A549 treated with DMSO at 1 μM for 4 hours (cell line): Measurements from ENCODE around the gene RNASEH1. TPM values are rescaled to one million over a fixed set of nuclear protein-coding genes. Genes with fewer than 3 reads are reported as not detected.

Experiments used
- total RNA-seq: library from RNA; stranded (reverse); fragments of 200-300 nt; extraction: Qiagen RNA extraction; gene quantifications from 5 replicates; pipeline ENCODE4 v1.2.3, GENCODE V29; 2022; ENCODE audit warnings: low read depth

Gene RNASEH1
- 51.5 to 60.9 TPM (median 53.9 TPM) in 5 replicates for total RNA-seq

GRCh38 chr2:3558205-3559014 is at the start of gene RNASEH1:
TSS of gene RNASEH1 (minus strand) at chr2:3558333. CDS start at chr2:3558260, 73 bp downstream.

GRCh38 chr2:3594493-3595281 is 36.6 kb upstream of the RNASEH1 start, which contains the start of gene COLEC11:
TSS of gene COLEC11 (plus strand) at chr2:3595112. CDS start at chr2:3604341, 9,229 bp downstream.

GRCh38 chr2:3519255-3520205 is 38.6 kb downstream of the RNASEH1 start, which contains the start of gene ADI1:
TSS of gene ADI1 (minus strand) at chr2:3519531. CDS start at chr2:3519487, 44 bp downstream.

Other genes starting within 250 kb of the RNASEH1 start
- gene EIPR1, start 180.5 kb downstream of the RNASEH1 start, total RNA-seq: 39.5 to 42.7 TPM (median 40.3 TPM) in 5 replicates
- gene TRAPPC12, start 178.6 kb downstream of the RNASEH1 start, total RNA-seq: 55.1 to 72.8 TPM (median 68.4 TPM) in 5 replicates
- gene ADI1, start 38.8 kb downstream of the RNASEH1 start, total RNA-seq: 53.0 to 63.8 TPM (median 55.6 TPM) in 5 replicates
- 2,840 to 4,426 TPM (median 3,146 TPM) in 5 replicates for gene RPS7, start 16.9 kb upstream of the RNASEH1 start, total RNA-seq
- 0.38 to 0.70 TPM (median 0.48 TPM) in 5 replicates for gene COLEC11, start 36.8 kb upstream of the RNASEH1 start, total RNA-seq
- gene ALLC, start 99.9 kb upstream of the RNASEH1 start, total RNA-seq: 0.05 TPM in 1 of 5 replicates, not detected in the others
- 0.15 to 0.50 TPM (median 0.36 TPM) in 5 replicates for gene DCDC2C, start 145.2 kb upstream of the RNASEH1 start, total RNA-seq